NCI-H128 (cell line): ENCODE results near the gene GGA1.
"Not testable (repeated sequence)": the region's sequence is repeated elsewhere in the genome, so short reads cannot be mapped to it uniquely, and the experiment has no call there.

Experiments
- DNase-seq: peaks from one replicate; lab custom pipeline; 2025; ENCODE audit not compliant: unreplicated experiment; lab: John Stamatoyannopoulos, UW

GGA1 gene

GRCh38 chr22:37607010-37607934 is 1.4 kb upstream of the GGA1 start:
- DNase-seq = peak; percentile 71

DNA sequence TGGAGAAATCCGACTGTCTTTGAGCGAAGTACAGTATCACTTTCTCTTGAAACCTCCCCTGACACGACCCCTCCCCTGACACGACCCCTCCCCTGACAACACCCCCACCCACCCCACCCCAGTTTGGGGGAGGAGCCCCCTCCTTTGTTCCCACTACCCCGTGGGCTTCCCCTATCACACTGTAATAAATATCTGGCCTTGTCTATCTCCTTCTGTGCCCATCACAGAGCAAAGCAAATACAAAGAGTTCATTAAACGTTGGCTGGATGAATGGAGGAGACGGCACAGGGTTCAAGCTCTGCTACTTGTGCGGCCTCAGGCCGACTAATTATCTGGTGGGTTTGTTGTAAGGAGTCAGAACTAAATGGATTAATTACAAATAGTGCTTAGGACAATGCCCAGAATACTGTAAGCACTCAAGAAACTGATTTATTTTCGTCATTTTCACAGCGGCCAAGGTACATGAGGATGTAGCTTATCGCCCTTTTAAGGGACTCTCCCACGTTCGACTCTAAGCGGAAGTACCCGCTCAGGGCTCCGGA is 628 bp upstream of the GGA1 start:
- no peak for DNase-seq

DNA sequence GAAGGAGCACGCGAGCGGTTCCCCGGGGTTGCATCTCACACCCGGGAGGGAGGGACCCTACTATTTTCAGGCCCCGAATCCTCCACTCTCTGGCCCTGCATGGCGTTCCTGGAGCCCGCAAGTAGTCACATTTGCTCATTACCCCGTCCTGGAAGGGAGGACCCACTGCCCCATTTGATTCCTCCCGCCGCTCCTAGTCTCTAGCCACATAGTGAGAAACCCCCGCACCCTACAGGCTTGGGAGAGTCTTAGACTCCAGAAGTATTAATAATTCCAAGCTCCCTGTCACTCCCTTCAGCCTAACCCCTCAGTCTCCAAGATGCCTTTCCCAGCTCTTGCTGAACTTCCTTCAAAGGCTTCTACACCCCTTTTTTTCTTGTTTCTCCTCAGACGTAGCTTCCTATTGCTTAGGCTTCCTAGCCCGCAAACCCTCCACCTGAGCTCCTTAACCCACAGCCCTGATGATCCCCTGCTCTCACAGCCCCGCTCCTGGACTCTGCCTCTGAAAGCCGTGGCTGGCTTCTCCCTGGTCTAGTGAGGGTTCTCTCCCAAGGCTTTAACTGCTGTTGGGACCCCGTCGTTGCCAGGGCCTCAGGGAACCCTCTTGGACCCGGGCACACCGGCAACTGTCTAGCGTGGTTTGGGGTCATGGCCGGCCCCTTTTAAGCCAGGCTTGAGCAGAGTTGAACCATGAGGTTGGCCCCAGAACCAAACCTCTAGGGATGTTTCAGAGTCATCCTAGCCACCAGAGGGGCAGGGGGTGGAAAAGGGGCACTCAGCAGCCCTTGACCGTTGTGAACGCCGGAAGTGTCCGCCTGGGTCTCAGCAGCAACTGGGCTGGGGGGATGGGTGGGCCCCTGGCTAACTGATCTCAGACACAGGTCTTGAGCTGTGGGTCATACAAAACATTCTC is 862 bp downstream of the GGA1 start:
- DNase-seq = no peak

DNA sequence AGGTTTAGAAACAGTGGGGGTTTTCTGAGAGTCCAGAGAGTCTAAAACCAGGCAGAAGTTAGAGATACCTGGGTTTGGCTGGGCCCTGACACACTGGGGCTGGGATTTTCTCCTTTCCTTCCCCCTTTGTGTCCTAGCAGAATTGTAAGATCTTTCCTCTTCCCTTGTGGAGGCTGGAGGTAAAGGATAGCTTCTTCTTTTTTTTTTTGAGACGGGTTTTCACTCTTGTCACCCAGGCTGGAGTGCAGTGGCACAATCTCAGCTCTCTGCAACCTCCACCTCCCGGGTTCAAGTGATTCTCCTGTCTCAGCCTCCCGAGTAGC is 1.5 kb downstream of the GGA1 start:
- DNase-seq = not testable (repeated sequence)

DNA sequence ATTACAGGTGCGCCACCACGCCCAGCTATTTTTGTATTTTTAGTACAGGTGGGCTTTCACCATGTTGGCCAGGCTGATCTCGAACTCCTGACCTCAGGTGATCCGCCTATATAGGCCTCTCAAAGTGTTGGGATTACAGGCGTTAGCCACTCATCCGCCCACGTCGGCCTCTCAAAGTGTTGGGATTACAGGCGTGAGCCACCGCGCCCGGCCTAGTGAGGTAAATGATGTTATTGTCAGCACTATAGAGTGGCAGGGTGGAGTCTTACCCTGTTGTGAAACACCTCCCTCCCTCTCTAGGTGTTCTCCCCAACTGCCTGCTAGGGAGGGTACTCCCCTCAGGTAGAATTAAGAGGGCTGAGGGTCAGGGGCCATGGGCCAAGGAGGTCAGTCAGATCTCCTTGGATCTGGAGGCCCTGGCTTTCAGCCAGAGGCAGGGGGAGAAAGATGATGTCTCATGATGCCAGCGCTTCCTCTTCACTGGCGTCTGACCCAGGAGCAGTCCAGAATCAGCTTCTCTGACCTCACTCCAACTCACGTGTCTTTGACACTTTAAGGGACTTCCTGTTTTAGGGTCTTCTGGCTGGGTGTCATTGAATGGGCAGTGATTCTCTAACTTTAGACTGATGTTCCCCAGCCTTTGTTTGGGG is 2.0 kb downstream of the GGA1 start:
- DNase-seq = no peak

- no peak for DNase-seq
Measured at GRCh38 chr22:37611207-37611606, 2.6 kb downstream of the GGA1 start.

DNA sequence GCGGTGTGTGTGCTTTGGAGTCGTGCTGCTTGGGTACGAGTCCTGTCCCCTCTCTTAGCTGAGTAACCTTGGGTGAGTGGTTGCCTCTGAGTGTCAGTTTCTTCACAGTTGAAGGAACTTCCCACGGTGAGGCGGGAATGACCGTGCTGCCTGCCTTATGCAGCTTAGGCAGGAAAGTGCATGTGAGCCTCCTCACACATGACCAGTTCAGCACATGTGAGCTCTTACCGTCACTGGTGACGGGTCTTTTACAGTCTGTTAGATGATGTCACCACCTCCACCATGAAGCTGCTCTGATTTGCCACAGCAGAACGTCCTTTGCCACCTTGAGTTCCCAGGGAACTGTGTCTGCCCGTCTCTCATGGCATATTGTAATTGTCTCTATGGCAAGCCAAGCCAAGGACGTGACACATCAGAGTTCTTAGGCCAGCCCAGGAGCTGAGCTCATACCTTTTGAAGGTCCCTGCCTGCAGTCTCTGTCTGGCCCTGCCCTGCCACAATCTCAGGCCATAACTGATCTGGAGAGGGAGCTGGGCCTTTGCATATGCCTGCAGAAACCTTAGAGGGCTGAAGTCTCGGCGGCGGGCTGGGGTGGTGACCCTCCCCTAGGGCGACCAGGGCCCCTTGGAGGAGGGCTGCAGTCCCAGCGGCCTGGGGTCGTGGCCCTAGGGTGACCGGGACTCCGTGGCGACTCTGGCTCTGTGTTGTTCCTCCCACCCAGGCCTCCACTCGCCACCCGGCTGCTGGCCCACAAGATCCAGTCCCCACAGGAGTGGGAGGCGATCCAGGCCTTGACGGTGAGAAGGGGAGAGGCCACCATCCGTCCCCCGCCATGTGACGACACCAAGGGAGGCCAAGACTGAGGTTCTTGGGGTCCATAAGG is 7.8 kb downstream of the GGA1 start:
- no peak for DNase-seq

DNA sequence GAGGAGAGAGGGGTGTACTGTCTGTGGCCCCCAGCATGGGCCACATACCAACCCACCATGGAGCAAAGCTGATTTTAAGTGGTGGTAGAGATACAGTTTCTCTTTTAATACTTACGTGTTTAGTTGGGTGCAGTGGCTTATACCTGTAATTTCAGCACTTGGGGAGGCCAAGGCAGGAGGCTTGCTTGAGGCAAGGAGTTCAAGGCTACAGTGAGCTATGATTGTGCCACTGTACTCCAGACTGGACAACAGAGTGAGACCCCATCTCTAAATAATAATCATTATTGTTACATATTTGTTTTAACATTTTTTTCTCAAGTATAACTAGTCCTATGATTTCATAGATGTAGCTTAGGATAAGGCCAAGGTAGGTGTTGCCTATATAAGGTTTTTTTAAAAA is 8.8 kb downstream of the GGA1 start:
- DNase-seq = no peak

DNA sequence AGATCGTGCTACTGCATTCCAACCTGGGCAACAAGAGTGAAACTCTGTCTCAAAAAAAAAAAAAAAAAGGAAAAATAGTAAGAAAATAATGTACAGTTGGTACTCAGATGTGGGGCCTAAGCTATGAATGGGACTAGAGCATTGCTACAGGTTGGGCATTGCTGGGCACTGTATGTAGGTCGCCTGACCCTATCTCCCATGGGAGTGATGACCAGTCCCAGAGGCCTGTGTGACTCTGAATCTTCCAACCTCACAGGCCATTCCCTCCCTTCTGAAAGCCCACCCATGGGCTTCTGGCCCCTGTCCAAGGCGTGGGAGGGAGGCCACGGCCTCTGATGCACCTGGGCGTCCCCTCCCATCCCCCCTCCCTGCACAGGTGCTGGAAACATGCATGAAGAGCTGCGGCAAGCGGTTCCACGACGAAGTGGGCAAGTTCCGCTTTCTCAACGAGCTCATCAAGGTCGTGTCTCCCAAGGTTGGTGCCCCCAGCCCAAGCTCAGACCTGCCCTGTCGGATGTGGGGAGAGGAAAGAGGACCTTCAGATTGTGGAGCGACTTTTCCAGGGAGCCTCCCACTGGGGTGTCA is 9.5 kb downstream of the GGA1 start:
- DNase-seq = no peak

GRCh38 chr22:37618674-37619073 is 10.0 kb downstream of the GGA1 start:
- no peak for DNase-seq

DNA sequence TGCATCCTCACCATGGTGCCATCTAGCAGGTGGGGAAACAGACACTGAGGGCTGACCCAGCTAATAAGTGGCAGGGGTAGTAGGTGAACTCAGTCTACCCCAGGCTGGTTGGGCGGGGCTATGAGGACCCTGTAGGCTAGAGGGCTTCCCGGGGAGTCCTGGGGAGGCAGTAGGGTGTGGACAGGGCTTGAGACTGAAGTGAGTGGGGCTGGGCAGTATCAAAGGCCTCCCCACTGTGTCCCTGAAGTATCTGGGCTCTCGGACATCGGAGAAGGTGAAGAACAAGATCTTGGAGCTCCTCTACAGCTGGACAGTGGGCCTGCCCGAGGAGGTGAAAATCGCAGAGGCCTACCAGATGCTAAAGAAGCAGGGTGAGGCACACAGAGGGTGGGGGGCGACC is 11.4 kb downstream of the GGA1 start:
- no peak for DNase-seq

DNA sequence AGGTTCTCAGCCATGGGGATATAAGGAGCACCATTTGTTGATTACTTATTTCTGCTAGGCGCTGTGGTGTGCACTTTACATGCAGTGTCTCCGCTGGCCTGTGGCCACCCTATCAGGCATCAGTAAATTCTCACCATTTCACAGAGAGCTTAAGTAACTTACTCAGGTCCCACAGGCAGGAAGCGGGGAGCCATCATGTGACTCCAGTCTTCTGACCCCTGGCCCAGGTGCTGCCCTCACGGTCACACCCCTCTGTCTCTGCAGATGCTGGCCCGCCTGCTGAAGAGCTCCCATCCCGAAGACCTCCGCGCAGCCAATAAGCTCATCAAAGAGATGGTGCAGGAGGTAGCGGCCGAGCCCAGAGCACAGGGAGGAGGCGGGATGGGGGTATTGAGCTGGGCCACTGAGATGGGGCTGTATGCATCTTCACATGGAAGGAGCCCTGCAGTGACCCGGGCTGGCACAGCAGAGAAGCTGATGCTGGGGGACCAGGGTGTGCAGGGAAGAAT is 12.8 kb downstream of the GGA1 start:
- DNase-seq = no peak

DNA sequence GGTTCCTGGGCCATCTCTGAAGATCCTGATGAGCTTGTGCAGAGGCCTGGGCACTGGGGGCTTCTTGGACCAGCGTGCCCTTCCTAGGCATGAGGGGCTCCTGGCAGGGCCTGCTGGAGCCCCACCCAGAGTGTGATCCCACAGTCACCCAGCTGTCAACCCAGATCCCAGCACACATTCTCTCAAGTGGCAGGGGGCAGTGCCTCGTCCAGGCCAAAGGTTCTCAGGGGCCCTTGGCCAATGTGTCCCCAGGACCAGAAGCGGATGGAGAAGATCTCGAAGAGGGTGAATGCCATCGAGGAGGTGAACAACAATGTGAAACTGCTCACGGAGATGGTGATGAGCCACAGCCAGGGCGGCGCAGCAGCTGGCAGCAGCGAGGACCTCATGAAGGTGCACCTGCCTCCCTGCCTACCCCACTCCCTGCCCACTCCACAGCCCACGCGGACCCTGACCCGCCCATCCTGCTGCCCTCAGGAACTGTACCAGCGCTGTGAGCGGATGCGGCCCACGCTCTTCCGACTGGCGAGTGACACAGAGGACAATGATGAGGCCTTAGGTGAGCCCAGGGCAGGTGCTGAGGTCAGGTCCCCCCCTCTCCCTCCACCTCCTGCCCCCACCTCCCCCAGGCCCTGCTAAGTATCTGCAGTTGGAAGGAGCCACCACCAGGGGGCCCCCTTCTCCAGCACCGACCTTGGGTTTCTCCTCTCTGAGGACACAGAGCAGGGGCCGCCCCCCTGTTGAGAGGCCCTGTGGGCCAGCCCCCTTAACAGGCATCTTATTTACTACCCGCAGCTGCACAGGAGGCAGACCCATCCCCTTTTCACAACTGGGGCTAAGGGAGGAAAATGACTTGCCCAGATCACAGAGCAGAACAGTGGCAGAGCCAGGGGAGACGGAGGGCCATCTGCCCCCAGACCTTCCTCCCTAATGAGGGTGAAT is 14.7 kb downstream of the GGA1 start:
- peak; percentile 10 for DNase-seq

GRCh38 chr22:37624017-37624365 is 15.4 kb downstream of the GGA1 start:
- no peak for DNase-seq

- DNase-seq = no peak
Measured at GRCh38 chr22:37624876-37625275, 16.2 kb downstream of the GGA1 start.

DNA sequence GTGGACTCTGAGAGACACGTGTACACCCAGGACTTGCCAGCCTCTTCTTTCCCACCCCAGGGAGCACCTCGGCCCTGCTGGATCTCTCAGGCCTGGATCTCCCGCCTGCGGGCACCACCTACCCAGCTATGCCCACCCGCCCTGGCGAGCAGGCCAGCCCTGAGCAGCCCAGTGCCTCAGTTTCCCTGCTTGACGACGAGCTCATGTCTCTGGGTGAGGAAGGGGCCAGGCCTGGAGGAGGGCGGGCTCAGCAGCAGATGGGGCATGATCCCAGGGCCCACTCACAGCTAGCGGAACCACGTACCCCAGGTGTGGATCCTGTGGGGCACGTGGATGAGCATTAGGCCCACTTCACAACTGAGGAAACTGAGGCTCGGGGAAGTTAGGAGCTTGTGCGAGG is 17.1 kb downstream of the GGA1 start:
- DNase-seq = no peak

- DNase-seq = no peak
Measured at GRCh38 chr22:37626144-37626543, 17.5 kb downstream of the GGA1 start.

DNA sequence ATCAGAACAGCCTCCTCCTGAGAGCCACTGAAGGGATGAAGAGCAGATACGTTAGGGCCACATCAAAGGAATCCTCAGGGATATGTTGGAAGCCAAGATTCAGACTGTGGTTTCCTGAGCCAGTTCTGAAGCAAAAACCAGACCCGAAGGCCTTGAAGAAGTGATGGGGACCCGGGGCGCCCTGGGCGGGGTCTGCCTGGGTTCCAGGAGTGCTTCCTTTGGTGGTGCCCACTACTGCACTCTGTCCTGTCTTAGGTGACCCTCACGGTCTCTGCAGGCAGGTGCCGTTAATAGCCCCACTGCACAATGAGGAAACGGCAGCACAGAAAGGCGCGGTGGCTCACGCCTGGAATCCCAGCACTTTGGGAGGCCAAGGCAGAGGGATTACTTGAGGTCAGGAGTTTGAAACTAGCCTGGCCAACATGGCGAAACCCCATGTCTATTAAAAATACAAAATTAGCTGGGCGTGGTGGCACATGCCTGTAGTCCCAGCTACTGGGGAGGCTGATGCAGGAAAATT is 18.0 kb downstream of the GGA1 start:
- no peak for DNase-seq

- DNase-seq = no peak
Measured at GRCh38 chr22:37627121-37627520, 18.5 kb downstream of the GGA1 start.
